T-helper 1 cell treated with Interleukin-12 subunit alpha and Interleukin-12 subunit beta and Interleukin-4 antibody, amounts not matched to agents 30 ng/mL and 1 ng/mL, for 36 hours (primary cell): ENCODE data around the gene RAD23B. TPM values are rescaled to one million over a fixed set of nuclear protein-coding genes. Genes with fewer than 3 reads are reported as not detected.
"Not testable (repeated sequence)": the region's sequence is repeated elsewhere in the genome, so short reads cannot be mapped to it uniquely, and the experiment has no call there.

Experiments used
- intact Hi-C: fragments of 100-400 bp; cut with micrococcal nuclease; formaldehyde crosslinking; loops from one replicate; pipeline ENCODE4 v1.15.1; 2024
- total RNA-seq: library from RNA; stranded (reverse); gene quantifications from 2 replicates; pipeline ENCODE4 v1.2.3, GENCODE V29; 2022

Gene RAD23B
- 94.2 and 103 TPM in 2 replicates for total RNA-seq

DNA sequence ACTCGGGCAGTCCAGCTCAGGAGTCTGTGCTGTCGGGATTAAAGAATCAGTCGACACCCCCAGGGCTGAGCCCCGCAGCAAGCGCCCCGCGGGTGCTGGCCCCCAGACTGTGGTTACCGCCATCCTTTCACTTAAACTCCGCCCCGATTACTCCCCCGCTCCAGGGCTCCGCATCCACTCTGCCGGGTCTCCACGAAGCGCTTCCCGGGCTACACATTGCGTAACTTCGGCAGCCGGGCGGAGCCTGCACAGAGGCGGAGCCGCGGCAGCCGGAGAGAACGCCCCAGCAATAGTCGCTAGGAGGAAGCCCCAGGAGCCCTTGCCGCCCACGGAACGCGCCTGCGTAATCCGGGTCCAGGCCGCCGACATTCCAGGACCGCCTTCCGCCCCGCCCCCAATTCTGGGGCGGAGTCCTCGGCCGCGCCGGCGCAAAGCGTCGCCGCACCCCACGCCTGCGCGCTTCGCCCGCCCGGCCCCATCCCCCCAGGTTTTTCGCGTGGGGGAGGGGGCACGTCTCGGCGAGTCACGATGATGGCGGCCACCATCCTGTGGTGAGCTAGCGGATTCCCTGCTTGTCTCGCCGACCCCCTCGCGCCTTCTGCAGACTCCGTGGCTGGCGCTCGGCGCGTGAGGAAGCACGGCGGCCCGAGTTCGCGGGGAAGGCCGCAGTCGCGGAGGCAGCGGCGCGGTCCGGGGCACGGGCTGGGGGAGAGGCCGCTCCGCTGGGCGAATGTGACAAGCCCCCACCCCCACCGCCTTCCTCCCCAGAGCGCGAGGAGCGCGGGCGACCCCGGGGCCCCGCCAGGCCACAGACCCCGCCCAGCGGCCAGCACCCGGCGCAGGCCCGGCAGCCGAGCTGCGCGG, at the start of gene RAD23B:
RAD23B (plus strand) TSS at position 521 of the 864 bp plus-strand sequence. CDS start 351 bp downstream, outside the sequence.
- intact Hi-C loops: loop anchor here (1.0 to 5.0 kb wide), 8 partner anchors 36 to 1837 kb away; partner anchors contain the start of genes ABITRAM, CTNNAL1, ELP1 and FSD1L

DNA sequence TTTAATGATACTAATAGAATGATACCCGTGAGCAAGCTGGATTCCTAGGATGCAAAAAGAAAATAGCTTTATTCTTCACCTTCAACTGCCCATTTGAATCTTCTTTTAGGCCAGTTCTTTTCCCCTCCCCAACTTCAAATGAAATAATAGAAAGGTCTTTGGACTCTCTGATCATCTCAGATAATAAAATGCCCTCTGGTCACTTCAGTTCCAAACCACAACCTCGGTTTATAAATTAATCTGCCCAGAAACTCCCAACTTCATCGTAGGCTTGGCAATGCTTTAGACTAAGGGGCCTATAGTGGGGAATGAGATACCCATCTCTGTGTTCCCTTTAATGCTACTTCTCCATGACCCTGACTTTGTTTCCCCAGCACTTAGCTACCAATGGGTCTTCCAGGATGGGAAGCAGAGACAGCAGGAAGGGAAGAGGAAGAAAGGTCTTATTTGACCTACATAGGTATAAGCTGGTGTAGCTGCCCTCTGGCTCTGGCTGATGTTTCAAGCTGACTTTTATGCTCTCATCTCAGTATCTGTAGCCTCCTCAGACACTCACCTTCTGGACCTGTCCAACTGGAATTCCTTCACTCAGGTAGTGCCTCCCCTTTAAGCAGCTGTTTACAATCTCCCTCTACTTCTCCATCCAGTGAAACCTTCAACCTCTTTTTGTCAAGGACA, 47.2 kb upstream of the RAD23B start:
- intact Hi-C loops: no loop called here

DNA sequence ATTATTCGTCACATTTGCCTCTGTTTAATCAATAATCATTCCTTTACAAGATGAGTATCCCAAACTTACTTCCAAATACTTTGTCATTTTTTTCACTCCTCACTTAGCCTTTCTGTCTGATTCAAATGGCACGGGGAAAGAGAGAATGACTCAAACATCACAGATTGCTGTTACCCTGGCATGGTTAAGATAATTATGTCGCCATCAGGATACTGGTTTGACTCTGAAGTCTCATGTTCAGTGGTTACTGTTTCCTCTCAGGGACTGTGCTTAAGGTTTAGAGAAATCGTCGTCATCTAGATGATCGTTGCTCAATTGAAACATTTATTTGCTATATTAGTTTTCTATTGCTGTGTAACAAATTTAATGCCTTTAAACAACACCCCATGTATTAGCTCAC, 45.2 kb upstream of the RAD23B start:
- intact Hi-C loops: no loop called here

DNA sequence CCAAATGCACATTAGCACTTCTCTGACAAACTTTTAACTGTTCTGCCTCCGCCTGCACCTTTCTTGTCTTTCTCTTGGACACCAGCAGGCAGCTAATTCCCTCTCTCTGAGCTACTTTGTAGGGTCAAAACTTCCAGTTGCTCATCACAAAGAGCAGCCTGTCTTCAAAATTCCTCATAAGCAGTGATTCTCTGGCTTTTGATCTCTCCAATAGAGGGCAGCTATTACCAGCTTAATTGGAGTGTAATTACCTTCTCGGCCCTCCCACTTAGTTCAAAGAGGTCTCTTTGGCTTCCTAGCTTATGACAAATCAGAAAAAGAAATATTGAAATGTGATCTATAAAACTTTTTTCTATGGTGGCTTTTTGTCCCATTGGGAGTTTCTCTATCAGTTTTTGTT, 43.6 kb upstream of the RAD23B start:
- intact Hi-C loops: loop anchor here (1.0 kb wide), 1 partner anchor 102 kb away; no protein-coding TSS in a partner anchor

DNA sequence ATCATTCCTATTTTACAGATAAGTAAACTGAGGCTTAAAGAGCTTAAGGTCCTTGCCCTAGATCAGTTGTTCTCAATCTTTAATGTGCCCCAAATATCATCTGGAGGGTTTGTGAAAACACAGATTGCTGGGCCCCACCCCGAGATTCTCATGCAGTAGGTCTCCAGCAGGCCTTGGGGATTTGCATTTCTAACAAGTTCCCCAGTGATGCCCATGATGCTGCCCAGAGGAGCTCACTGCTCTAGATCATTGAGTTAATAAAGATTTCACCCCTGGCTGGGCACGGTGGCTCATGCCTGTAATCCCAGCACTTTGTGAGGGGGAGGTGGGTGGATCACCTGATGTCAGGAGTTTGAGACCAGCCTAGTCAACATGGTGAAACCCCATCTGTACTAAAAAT, 42.8 kb upstream of the RAD23B start:
- intact Hi-C loops: loop anchor here (10.0 kb wide), 1 partner anchor 255 kb away; no protein-coding TSS in a partner anchor

DNA sequence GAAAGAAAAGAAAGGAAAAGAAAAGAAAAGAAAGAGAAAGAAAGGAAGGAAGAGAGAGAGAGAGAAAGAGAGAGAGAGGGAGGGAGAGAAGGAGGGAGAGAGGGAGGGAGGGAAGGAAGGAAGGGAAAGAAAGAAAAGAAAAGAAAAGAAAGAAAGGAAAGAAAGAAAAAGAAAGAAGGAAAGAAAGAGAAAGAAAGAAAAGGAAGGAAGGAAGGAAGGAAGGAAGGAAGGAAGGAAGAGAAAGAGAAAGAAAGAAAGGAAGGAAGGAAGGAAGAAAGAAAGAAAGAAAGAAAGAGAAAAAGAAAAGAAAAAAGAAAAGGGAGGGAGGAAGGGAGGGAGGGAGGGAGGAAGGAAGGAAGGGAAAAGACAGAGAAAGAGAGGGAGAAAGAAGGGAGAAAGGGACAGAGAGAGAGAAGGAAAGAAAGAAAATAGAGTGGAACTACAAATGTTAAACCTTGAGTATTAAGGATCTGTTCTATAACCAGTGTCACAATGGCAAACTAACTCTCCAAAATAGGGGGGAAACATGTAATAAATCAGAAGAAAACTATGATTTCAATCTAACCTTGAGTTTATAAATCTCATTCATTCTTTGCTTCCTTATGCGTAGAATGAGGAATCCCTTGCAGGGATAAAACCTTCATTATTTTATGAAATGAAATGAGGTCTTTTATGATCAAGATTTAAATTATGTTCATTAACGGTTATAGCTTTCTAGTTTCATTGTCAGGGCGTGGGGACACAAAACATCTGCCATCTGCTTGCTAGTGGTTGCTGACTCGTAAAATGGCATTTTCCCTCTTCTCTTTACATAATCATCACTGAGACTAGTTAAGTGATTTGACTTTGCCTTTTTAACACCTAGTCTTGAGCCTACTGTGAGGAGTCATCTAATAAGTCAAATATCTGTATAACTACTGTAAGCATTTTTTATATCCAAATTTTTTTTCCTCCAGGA, 40.7 kb upstream of the RAD23B start:
- intact Hi-C loops: loop anchor here (2.0 to 10.0 kb wide), 2 partner anchors 30 to 252 kb away; no protein-coding TSS in a partner anchor

DNA sequence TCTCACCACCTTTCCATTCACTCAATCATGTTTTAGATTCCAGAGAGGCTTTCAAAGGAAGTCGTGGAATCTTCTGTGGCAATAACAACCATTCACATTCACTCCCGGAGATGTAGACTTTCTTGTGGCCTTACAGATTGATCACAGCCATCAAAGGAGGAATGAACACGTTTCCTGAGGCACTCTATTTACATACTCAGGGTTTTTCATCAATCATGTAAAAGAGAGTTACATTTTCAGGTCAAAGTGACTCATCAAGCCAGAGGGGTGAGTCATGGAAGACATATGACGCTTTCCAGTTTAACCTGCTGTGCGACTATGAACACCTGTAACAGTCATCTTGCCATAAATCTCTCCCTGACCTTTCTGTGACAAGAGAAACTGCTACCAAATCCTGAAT, 39.3 kb upstream of the RAD23B start:
- intact Hi-C loops: loop anchor here (2.0 to 10.0 kb wide), 3 partner anchors 31 to 251 kb away; no protein-coding TSS in a partner anchor

DNA sequence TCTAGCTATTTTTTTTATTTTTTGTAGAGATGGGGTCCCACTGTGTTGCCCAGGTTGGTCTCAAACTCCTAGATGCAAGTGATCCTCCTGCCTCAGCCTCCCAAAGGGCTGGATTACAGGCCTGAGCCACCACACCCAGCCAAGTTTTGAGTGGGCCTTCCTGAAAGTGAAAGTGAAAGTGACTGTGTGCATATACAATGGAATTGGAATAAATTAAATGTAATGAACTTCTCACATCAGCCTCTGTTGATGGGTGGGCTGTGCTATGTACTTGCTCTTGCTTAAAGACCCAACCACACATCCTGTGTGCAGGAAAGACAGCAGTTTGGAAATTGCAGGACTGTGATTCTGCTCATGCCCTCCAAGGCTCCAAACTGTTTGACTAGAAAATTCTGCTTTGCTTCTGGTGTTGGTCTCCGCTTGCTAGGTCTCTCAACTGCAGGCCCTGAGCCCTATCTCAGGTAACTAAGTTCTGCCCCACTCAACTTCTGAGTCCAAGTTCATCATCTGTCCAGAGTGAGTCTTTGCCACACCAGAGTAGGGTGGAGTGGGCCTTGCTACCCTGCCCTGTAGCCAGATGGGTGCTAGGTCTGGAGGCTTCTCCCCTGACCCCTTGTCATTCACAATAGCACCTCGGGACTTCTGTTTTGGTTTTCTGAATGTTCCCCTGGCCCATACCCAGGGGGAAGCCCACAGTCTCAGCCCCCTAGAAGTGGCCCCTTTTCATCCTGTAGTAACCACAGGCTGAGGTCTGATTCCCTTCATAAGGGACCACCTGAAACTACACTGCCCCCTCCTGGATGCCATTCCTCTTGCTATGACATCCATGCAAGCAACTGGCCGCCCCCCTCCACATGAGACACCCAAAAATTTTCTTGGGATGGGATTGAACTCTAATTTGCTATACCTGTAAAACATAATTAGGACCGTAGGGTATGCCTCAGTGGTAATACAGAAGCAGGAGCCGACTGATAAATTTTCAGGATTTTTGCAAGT, 36.5 kb upstream of the RAD23B start:
- intact Hi-C loops: loop anchor here (2.0 to 10.0 kb wide), 3 partner anchors 28 to 248 kb away; partner anchors contain the start of gene RAD23B

DNA sequence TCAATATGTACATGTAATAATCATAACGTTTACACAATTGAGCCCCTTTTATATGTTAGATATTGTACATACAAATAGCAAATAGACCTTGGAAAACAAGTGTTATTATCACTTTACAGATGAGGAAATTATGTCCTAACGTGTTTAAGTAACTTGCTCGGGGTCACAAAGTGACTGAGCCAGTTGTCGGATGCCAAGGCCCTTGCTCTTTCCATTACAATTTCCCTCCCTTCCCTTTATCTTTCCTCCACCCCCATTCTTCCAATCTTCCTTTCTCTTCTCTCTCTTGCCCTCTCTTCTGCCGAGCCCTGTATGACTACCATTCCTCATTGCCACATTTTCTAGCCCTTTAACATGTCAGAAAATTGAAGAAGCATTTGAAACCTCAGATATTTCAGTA, 34.4 kb upstream of the RAD23B start:
- intact Hi-C loops: loop anchor here (10.0 kb wide), 1 partner anchor 246 kb away; no protein-coding TSS in a partner anchor

DNA sequence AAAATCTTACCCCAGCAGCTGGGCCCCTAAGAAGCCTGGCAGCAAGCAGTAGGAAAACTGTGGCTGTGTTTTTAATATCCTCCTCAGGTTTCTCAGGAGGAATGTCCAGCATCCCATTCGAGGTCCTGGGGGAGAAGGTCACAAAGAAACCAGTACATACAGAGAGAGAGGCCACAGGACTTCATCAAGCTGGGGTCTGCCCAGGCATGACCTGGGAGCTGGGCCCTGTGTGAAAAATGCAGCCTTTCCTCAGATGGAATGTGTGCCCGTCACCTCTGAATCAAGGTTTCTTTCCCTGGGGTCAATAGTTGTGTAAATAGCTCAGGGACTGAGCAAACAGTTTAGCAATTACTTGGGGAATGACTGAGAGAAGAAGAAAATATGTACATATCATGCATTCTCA, 33.9 kb upstream of the RAD23B start:
- intact Hi-C loops: loop anchor here (10.0 kb wide), 1 partner anchor 246 kb away; no protein-coding TSS in a partner anchor

DNA sequence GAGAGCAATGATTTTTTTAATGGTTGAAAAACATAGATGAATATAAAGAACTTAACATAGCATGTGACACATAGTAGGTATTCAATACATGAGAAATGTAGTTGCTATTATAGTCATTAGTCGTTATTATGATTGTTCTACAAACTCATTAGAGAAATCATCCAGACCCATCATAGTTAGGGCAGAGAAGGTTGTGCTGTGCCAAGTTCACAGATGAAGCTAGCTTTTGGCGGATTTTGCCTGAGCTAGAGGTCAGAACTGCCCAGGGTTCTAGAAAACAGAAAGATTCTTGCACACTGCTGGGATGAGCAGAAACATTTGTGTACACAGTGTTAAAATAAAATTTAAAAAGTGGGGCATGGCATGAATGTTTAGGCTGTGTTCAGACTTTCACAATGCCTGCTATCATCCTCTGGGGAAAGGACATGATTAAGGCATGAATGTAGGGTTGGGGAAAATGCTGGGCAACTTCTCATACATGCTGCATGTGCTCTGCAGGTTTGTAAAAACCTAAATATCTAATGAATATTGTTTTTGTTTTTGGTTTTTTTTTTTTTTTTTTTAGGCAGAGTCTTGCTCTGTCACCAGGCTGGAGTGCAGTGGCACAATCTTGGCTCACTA, 33.3 kb upstream of the RAD23B start:
- intact Hi-C loops: loop anchor here (10.0 kb wide), 1 partner anchor 245 kb away; no protein-coding TSS in a partner anchor

DNA sequence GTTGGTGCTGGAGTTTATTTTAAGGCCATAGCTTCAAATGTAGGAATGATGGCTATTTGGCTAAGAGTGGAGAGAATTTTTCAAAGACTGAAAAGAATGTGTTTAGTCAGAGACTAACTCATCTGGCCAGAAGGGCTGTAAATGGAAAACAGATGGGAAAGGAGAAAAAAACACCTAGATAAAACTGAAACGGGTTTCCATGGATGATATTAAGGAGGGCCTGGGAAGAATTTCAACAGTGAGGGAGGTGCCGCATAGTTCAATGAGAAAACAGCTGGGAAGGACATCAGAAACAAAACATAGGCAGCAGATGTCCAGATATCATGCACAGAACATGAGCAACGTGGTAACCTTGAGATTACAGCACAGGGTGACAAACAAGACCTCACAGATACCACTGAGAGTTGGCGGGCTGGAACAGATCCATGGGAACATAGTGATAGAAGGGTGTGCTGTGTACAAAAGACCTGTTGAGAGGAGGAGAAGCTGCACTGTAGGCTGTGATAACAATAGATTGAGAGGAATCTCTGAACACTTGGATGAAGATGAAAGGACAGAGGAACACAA, 31.2 kb upstream of the RAD23B start:
- intact Hi-C loops: no loop called here

DNA sequence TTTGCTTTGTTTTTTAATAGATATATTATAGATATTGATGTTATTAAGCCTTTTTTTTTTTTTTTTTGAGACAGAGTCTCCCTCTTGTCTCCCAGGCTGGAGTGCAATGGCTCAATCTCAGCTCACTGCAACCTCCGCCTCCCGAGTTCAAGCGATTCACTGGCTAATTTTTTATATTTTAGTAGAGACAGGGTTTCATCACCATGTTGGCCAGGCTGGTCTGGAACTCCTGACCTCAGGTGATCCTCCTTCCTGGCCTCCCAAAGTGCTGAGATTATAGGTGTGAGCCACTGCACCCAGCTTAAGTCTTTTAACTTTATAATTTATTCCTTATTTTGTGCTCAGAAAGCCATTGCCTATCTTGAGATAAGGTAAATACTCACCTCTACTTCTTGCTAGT, 24.2 kb upstream of the RAD23B start:
- intact Hi-C loops: no loop called here

DNA sequence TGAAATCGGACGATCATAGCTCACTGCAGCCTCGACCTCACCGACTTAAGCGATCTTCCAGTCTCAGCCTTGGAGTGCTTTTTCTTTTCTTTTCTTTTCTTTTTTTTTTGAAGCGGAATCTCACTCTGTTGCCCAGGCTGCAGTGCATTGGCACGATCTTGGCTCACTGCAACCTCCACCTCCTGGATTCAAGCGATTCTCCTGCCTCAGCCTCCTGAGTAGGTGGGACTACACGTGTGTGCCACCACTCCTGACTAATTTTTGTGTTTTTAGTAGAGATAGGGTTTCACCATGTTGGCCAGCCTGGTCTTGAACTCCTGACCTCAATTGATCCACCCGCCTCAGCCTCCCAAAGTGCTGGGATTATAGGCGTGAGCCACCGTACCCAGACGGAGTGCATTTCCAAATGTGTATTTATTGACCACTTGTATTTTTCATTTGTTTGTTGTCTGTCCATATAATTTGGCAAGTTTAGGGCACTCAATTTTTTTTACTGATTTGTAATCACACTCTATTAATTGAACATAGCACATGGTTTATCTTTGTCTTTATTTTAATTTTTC, 23.2 kb upstream of the RAD23B start:
- intact Hi-C loops: not testable (repeated sequence)

DNA sequence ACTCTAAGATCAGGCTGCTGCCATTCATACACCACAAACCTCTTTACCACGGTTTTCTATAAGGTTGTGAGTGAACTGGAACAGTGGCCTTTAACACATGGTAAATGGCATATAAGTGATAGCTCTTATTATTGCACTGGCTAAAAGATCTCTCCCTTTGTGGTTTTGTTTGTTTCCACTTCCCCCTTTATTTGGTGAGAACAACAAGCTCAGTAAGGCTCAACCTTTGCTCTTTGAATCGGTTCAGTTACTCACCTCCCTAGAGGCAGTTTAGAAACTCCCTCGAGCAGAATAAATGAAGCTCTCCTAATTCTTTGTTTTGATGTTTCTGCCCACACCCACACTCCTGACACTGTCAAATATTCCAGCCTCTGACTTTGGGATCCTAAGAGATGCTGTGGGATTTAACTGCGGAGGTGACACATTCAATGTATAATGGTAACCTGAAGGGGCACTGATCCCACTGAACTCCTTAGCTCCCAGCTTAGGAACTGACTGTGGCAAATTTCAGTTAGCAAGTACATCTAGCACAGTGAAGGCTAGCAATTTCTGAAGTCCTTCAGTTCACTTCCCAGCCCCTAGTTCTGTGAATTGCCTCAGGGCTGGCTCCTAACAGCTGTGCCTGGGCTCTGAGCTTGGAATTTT, 22.5 kb upstream of the RAD23B start:
- intact Hi-C loops: no loop called here

DNA sequence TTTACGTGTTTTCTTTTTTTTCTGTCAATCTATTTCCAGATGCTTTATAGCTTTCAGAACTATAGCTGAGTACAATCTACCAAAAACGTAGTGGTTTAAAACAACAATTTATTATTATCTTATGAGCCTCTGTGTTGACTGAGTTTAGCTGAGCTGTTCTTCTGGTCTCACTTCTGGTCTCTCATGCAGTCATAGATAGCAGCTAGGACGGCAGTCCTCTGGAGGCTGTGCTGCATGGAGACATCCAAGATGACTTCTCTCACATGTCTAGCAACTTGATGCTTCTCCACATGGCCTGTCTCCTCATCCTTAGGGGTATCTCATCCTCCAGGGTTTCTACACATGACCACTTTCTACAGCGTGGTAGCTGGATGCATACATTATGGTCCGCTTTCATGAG, 22.0 kb upstream of the RAD23B start:
- intact Hi-C loops: no loop called here

DNA sequence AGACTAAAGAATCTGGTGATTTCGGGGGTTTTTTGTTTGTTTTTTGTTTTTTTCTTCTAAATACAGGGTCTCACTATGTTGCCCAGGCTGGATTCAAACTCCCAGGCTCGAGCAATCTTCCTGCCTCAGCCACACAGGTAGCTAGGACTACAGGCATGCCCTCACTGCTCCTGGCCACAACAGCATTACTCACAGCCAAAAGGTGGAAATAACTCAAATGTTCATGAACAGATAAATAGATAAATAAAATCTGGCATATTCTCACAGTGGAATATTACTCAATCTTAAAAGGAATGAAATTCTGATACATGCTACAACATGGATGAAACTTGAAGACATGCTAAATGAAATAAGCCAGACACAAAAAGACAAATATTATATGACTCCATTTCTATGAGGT, 19.8 kb upstream of the RAD23B start:
- intact Hi-C loops: no loop called here
